ENCODE data around the gene RTN4IP1. TPM values are rescaled to one million over a fixed set of nuclear protein-coding genes. Genes with fewer than 3 reads are reported as not detected.
"Not testable (repeated sequence)": the region's sequence is repeated elsewhere in the genome, so short reads cannot be mapped to it uniquely, and the experiment has no call there.

Gene RTN4IP1
- total RNA-seq, 4 donors from 2014 or later: 1.6 to 11.1 (median 6.0) TPM

DNA sequence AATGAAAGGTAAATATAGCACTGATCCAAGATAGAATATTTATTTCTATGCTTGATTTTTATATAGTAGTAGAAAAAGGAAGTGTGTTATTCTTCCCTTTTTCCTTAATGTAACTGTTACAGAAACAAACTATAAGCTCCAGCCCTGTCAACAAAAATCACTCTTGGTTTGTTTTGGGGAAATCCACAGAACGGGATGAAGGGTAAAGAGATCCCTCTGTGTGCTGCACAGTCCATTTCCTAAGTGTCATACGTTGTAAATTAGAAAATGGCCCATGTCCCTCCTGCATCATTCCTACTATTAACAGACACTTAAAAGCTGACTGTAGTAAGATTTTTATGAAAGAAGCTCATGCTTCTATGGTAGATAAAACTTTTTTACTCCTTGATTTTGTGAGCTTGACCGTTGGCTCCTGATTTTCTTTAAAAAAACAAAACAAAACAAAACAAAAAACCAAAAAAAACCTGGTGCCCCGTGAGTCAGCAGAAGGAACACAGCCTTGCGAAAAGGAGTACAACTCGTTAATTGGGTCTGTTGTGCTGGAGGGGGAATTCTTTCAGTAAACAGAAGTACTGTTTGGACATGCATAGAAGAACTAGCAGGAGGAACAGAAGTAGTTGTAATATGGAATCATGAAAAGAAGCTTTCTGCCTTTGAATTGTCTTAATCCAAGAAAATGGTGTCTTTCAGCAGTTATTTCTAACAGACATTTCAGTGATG, 67.5 kb downstream of the RTN4IP1 start:
- Histone ChIP-seq H3K27me3 (no peaks in the 10 kb centered on the region), H3K4me1 (peaks cover 0 to 55% (median 23%) of the 10 kb centered on the region in 3 donors), H3K36me3 (peaks cover 0 to 96% (median 4%) of the 10 kb centered on the region in 3 donors), H3K4me3 (no peak overlapping the region), H3K9me3 (no peaks in the 10 kb centered on the region), H3K27ac (peak overlapping the region; percentile 50 to 85 (median 74))
- intact Hi-C loops (cut with DNase I): no loop called here
- 25 to 31% methylated on average over 6 of the region's 6 CpGs for WGBS, 2 donors
- no peak for DNase-seq
- no peak for TF ChIP-seq POLR2A (IDR thresholded peaks at IDR 0.05)
- TF ChIP-seq, protein P1, sequence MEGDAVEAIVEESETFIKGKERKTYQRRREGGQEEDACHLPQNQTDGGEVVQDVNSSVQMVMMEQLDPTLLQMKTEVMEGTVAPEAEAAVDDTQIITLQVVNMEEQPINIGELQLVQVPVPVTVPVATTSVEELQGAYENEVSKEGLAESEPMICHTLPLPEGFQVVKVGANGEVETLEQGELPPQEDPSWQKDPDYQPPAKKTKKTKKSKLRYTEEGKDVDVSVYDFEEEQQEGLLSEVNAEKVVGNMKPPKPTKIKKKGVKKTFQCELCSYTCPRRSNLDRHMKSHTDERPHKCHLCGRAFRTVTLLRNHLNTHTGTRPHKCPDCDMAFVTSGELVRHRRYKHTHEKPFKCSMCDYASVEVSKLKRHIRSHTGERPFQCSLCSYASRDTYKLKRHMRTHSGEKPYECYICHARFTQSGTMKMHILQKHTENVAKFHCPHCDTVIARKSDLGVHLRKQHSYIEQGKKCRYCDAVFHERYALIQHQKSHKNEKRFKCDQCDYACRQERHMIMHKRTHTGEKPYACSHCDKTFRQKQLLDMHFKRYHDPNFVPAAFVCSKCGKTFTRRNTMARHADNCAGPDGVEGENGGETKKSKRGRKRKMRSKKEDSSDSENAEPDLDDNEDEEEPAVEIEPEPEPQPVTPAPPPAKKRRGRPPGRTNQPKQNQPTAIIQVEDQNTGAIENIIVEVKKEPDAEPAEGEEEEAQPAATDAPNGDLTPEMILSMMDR (IDR thresholded peaks at IDR 0.05): no peak

DNA sequence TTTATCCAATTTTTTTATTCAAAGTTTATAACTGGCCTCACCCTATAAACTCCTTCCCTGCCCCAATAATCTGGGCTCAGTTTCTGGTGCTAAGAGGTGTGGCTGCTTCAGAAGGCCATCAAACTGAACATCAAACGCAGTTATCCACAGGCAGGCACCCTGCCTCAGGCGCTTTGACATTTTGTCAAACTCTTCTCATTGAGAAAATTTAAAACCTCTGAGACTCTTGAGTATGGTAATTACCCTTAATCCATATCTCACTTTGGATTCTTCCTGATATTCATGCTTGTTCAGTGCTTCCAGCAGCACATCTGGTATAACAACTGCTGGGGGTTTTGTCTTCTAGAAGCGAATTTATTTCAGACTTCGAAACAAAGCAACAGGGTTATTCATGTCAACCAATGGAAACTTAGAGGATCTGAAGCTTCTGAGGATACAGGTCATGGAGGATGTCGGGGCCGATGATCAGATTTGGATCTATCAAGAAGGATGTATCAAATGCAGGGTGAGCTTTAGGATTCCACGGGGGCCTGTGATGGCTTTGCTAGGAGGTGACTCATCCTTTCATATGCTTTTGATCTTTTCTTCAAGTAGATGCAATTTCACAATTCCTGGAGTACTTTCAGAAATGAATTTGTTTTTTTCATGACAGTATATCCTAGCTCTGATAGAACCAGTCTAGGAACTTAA, 68.2 kb downstream of the RTN4IP1 start:
- no peaks in the 10 kb centered on the region for H3K9me3 ChIP-seq
- intact Hi-C loops (cut with DNase I): no loop called here
- 31 to 69% methylated on average over 7 of the region's 7 CpGs for WGBS, 2 donors
- DNase-seq: no peak
- no peaks in the 10 kb centered on the region for H3K27me3 ChIP-seq
- peak overlapping the region; percentile 15 to 85 (median 74) for H3K27ac ChIP-seq
- peaks cover 0 to 99% (median 4%) of the 10 kb centered on the region in 3 donors for H3K36me3 ChIP-seq
- no peak for TF ChIP-seq POLR2A (IDR thresholded peaks at IDR 0.05)
- TF ChIP-seq, protein P1 (IDR thresholded peaks at IDR 0.05): no peak
- H3K4me3 ChIP-seq: no peak overlapping the region
- H3K4me1 ChIP-seq: peaks cover 0 to 52% (median 23%) of the 10 kb centered on the region in 3 donors

DNA sequence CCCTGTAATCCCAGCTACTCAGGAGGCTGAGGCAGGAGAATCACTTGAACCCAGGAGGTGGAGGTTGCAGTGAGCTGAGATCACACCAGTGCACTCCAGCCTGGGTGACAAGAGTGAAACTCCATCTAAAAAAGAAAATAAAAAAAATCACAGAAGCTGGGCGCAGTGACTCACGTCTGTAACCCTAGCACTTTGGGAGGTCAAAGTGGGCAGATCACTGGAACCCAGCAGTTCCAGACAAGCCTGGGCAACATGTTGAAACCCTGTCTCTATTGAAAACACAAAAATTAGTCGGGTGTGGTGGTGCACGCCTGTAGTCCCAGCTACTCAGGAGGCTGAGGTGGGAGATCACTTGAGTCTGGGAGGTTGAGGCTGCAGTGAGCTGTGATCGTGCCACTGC, 69.6 kb downstream of the RTN4IP1 start:
- H3K9me3 ChIP-seq; intact Hi-C loops (cut with DNase I): not testable (repeated sequence)
- H3K36me3 ChIP-seq: peaks cover 0 to 99% (median 5%) of the 10 kb centered on the region in 3 donors

DNA sequence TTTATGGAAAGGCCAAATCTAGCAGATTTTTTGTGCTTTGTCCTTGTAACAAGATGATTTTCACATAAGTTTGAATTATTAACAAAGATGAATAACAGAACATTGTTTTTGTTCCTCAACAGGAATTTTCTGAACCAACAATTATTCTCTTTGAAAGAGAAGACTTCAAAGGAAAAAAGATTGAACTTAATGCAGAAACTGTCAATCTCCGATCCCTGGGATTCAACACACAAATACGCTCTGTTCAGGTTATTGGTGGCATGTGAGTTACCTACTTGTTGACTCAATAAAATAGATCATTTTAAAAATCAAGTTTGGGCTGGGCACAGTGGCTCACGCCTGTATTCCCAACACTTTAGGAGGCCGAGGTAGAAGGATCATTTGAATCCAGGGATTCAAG, 70.9 kb downstream of the RTN4IP1 start:
- Histone ChIP-seq H3K9me3 (no peaks in the 10 kb centered on the region), H3K27me3 (no peaks in the 10 kb centered on the region), H3K27ac (peak overlapping the region in 1 of 4 donors; percentile 22), H3K4me1 (peaks cover 0 to 68% (median 23%) of the 10 kb centered on the region in 3 donors), H3K36me3 (peaks cover 11 to 99% (median 14%) of the 10 kb centered on the region in 3 donors), H3K4me3 (no peak overlapping the region)
- DNase-seq: no peak
- intact Hi-C loops (cut with DNase I): no loop called here
- WGBS, 2 donors: 91% methylated on average over 4 of the region's 4 CpGs
- no peak for TF ChIP-seq POLR2A (IDR thresholded peaks at IDR 0.05)
- TF ChIP-seq, protein P1 (IDR thresholded peaks at IDR 0.05): no peak

More for the DNA sequence above, 69.6 kb downstream of the RTN4IP1 start:
- Histone ChIP-seq H3K27ac (peak overlapping the region in 2 of 4 donors; percentile 83 to 85), H3K4me1 (peaks cover 0 to 65% (median 23%) of the 10 kb centered on the region in 3 donors)
- H3K27me3 ChIP-seq, DNase-seq, H3K4me3 ChIP-seq: not testable (repeated sequence)
- WGBS, 2 donors: 70 to 72% methylated on average over 5 of the region's 5 CpGs

DNA sequence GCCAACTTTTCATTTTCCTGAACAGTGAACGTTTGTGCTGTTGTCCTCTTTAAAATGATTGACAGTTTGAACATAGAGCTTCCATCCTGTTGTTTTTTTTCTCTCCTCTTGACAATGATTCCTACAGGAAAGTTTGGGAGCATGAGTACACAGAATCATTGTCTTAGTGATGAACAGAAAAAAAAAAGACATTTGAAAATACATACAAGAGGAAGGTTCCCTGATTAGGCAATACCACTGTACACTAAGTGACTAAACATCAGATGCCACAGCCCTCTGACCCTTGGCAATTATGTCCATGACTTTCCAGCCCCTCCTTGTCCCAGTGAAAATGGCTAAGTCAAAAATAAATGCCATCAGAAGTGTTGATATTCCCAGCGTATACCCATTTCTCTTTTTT, 71.5 kb downstream of the RTN4IP1 start:
- no peaks in the 10 kb centered on the region for H3K27me3 ChIP-seq
- TF ChIP-seq POLR2A (IDR thresholded peaks at IDR 0.05): no peak
- TF ChIP-seq, protein P1 (IDR thresholded peaks at IDR 0.05): no peak
- no peak overlapping the region for H3K4me3 ChIP-seq
- peaks cover 11 to 99% (median 14%) of the 10 kb centered on the region in 3 donors for H3K36me3 ChIP-seq
- DNase-seq: no peak
- WGBS, 2 donors: 35 to 52% methylated on average over 2 of the region's 2 CpGs
- intact Hi-C loops (cut with DNase I): no loop called here
- peaks cover 0 to 63% (median 22%) of the 10 kb centered on the region in 3 donors for H3K4me1 ChIP-seq
- H3K9me3 ChIP-seq: no peaks in the 10 kb centered on the region
- H3K27ac ChIP-seq: peak overlapping the region in 1 of 4 donors; percentile 22
